ENCODE results near the gene DOHH. TPM values are rescaled to one million over a fixed set of nuclear protein-coding genes. Genes with fewer than 3 reads are reported as not detected.

DOHH gene
- total and polyA plus RNA-seq, 9 of the 15 experiments (the other 6 are each of a cell fraction or from before 2014, with no cell fraction given) = 0.14 to 47.2 (median 5.1) TPM

GRCh38 chr19:3516675-3517207, 16.3 kb upstream of the DOHH start:
- BruUV-seq (replicated peaks) = no TSS peak
- peaks cover 18% of the 10 kb centered on the region; the same call in 1 of the 3 replicates for H3K36me3 ChIP-seq (ENCODE audit: control insufficient read depth, insufficient read depth, low read length)
- peak overlapping the region in 1 of 2 experiments; percentile 74; a peak in 2 of 4 replicates for H3K9ac ChIP-seq (ENCODE audit: insufficient read depth in 1 of 2, low read depth in 2 of 2, low read length in 2 of 2)
- H3K9me3 ChIP-seq (replicated peaks; ENCODE audit: control insufficient read depth, insufficient read depth, low read depth, low read length) = no peaks in the 10 kb centered on the region
- DNase-seq (ENCODE audit: extremely low read depth in 1 of 4, low spot score in 3 of 4) (no peak), FAIRE-seq (no peak), ATAC-seq (no peak)
- ChIA-PET POLR2A (interaction anchor here (0.6 to 2.0 kb wide), 5 partner anchors 11 to 1501 kb away, joined by 3 to 9 read pairs (median 3); partner anchors contain the start of gene DOHH), CTCF (ENCODE audit: low intra/inter-chr PET ratio) (interaction anchor here (0.6 kb wide), 1 partner anchor 21 kb away, joined by 3 read pairs; no protein-coding TSS in a partner anchor)
- H3K9me1 ChIP-seq (ENCODE audit: control insufficient read depth, insufficient read depth, low read length) = peaks cover 8% of the 10 kb centered on the region
- H3K27me3 ChIP-seq (ENCODE audit: control insufficient read depth in 2 of 2, insufficient read depth in 2 of 2, low read length in 2 of 2) = no peaks in the 10 kb centered on the region
- no peak for TF ChIP-seq CXXC5 (CRISPR knock-in tag; IDR thresholded peaks at IDR 0.05)
- peak; percentile 41; the same call in 1 of the 2 replicates for TF ChIP-seq POLR2G (IDR thresholded peaks at IDR 0.05; ENCODE audit: low read depth, low read length)
- no peak for TF ChIP-seq POU5F1 (IDR thresholded peaks at IDR 0.05; ENCODE audit: borderline replicate concordance, low read depth, low read length, partially characterized antibody)
- TF ChIP-seq NFIC (IDR thresholded peaks at IDR 0.05) = peak; percentile 60
- TF ChIP-seq AFF1 (IDR thresholded peaks at IDR 0.05; ENCODE audit: low read depth in 1 of 2, partially characterized antibody in 2 of 2) = no peak
- no peak for TF ChIP-seq THAP12 (CRISPR knock-in tag; IDR thresholded peaks at IDR 0.05)
- no peak for TF ChIP-seq RBM39 (optimal IDR thresholded peaks at IDR 0.05; ENCODE audit: low read depth, low read length)
- 0 out of 2 replicates have a peak, but pooled peaks have one; percentile 38 for TF ChIP-seq RBFOX2 (IDR thresholded peaks at IDR 0.05; ENCODE audit: low read depth, low read length)
- no peak for TF ChIP-seq ZNF830 (CRISPR knock-in tag; IDR thresholded peaks at IDR 0.05)
- TF ChIP-seq PATZ1 (CRISPR knock-in tag; IDR thresholded peaks at IDR 0.05; ENCODE audit: borderline replicate concordance) = no peak
- no peak for TF ChIP-seq MED1 (CRISPR knock-in tag; IDR thresholded peaks at IDR 0.05; ENCODE audit: borderline replicate concordance)
- 0 out of 2 replicates have a peak, but pooled peaks have one; percentile 7 for TF ChIP-seq MAX (CRISPR knock-in tag; IDR thresholded peaks at IDR 0.05)
- H3K4me2 ChIP-seq (ENCODE audit: insufficient read depth, low read length) = no peak overlapping the region
- no peak overlapping the region for H3K4me3 ChIP-seq
- H3K4me1 ChIP-seq (replicated peaks in 1 of 2; ENCODE audit: control insufficient read depth in 2 of 2, insufficient read depth in 2 of 2, low read length in 2 of 2) = peaks cover 19 to 76% of the 10 kb centered on the region in 2 experiments
- peaks cover 40% of the 10 kb centered on the region for H4K20me1 ChIP-seq (replicated peaks; ENCODE audit: control insufficient read depth, insufficient read depth, low read length)
- in situ Hi-C loops (cut with MboI) = no loop called here
- 73% methylated on average over 15 of the region's 15 CpGs for WGBS (ENCODE audit: insufficient coverage, low coverage, missing lambda C conversion rate)
- H3K27ac ChIP-seq (ENCODE audit: extremely low read depth, low read depth, low read length) = no peak overlapping the region
- H2AFZ ChIP-seq (ENCODE audit: low read depth, low read length) = no peak overlapping the region
- intact Hi-C loops (cut with micrococcal nuclease) = no loop called here
- peaks cover 76% of the 10 kb centered on the region for H3K79me2 ChIP-seq (ENCODE audit: control insufficient read depth, insufficient read depth, low read length)
